ENCODE data around the gene ARL14.

The ARL14 gene

GRCh38 chr3:160676547-160677303, at the start of gene ARL14:
Gene ARL14, plus strand, starts transcription at chr3:160677160. Its CDS starts 187 bp downstream, at chr3:160677347.
- Histone ChIP-seq H3K27me3 (no peaks in the 10 kb centered on the region), H3K27ac (no peak within 1 kb of the TSS), H3K9me3 (replicated peaks in 1 of 11) (no peaks in the 10 kb centered on the region), H3K9ac (no peak within 1 kb of the TSS), H3K4me3 (no peak within 1 kb of the TSS), H4K20me1 (no peaks in the 10 kb centered on the region), H3K4me1 (no peaks in the 10 kb centered on the region), H3K36me3 (no peaks in the 10 kb centered on the region), H3K4me2 (no peak within 1 kb of the TSS)
- no peak for TF ChIP-seq Cebpa-rat (IDR thresholded peaks at IDR 0.05)

GRCh38 chr3:160629491-160629890, 47.5 kb upstream of the ARL14 start:
- Histone ChIP-seq H3K4me3 (no peak overlapping the region), H3K9ac (no peak overlapping the region), H3K36me3 (no peaks in the 10 kb centered on the region), H3K9me3 (replicated peaks in 1 of 11) (no peaks in the 10 kb centered on the region; a peak in 1 of 22 replicates), H3K27me3 (no peaks in the 10 kb centered on the region), H3K4me2 (no peak overlapping the region), H4K20me1 (no peaks in the 10 kb centered on the region), H3K4me1 (no peaks in the 10 kb centered on the region), H3K27ac (no peak overlapping the region)
- TF ChIP-seq Cebpa-rat (IDR thresholded peaks at IDR 0.05), result no peak

GRCh38 chr3:160633361-160634083, 43.4 kb upstream of the ARL14 start:
- no peaks in the 10 kb centered on the region for H3K36me3 ChIP-seq
- H3K9ac ChIP-seq, result no peak overlapping the region
- H3K27me3 ChIP-seq, result no peaks in the 10 kb centered on the region
- H3K4me1 ChIP-seq, result no peaks in the 10 kb centered on the region
- H3K4me3 ChIP-seq, result no peak overlapping the region
- no peak overlapping the region for H3K4me2 ChIP-seq
- H3K27ac ChIP-seq, result no peak overlapping the region
- H4K20me1 ChIP-seq, result no peaks in the 10 kb centered on the region
- TF ChIP-seq Cebpa-rat (IDR thresholded peaks at IDR 0.05), result no peak
- no peaks in the 10 kb centered on the region; a peak in 1 of 22 replicates for H3K9me3 ChIP-seq (replicated peaks in 1 of 11)

GRCh38 chr3:160635213-160635612, 41.7 kb upstream of the ARL14 start:
- Histone ChIP-seq H4K20me1 (no peaks in the 10 kb centered on the region), H3K4me1 (no peaks in the 10 kb centered on the region), H3K9me3 (replicated peaks in 1 of 11) (no peaks in the 10 kb centered on the region; a peak in 1 of 22 replicates), H3K36me3 (no peaks in the 10 kb centered on the region), H3K27me3 (no peaks in the 10 kb centered on the region), H3K4me2 (no peak overlapping the region), H3K4me3 (no peak overlapping the region), H3K9ac (no peak overlapping the region), H3K27ac (no peak overlapping the region)
- no peak for TF ChIP-seq Cebpa-rat (IDR thresholded peaks at IDR 0.05)

GRCh38 chr3:160637086-160637485, 39.9 kb upstream of the ARL14 start:
- H3K4me3 ChIP-seq, result no peak overlapping the region
- H3K9ac ChIP-seq, result no peak overlapping the region
- TF ChIP-seq Cebpa-rat (IDR thresholded peaks at IDR 0.05), result no peak
- H3K27me3 ChIP-seq, result no peaks in the 10 kb centered on the region
- no peaks in the 10 kb centered on the region for H3K9me3 ChIP-seq (replicated peaks in 1 of 11)
- H3K36me3 ChIP-seq, result no peaks in the 10 kb centered on the region
- H4K20me1 ChIP-seq, result no peaks in the 10 kb centered on the region
- no peaks in the 10 kb centered on the region for H3K4me1 ChIP-seq
- H3K4me2 ChIP-seq, result no peak overlapping the region
- H3K27ac ChIP-seq, result no peak overlapping the region

GRCh38 chr3:160638184-160638583, 38.8 kb upstream of the ARL14 start:
- Histone ChIP-seq H3K9ac (no peak overlapping the region), H3K4me1 (no peaks in the 10 kb centered on the region), H3K4me3 (no peak overlapping the region), H3K27ac (no peak overlapping the region), H3K27me3 (no peaks in the 10 kb centered on the region), H3K36me3 (no peaks in the 10 kb centered on the region), H3K9me3 (replicated peaks in 1 of 11) (no peaks in the 10 kb centered on the region), H4K20me1 (no peaks in the 10 kb centered on the region), H3K4me2 (no peak overlapping the region)
- no peak for TF ChIP-seq Cebpa-rat (IDR thresholded peaks at IDR 0.05)

GRCh38 chr3:160641665-160642309, 35.2 kb upstream of the ARL14 start:
- Histone ChIP-seq H3K9me3 (replicated peaks in 1 of 11) (no peaks in the 10 kb centered on the region), H3K9ac (no peak overlapping the region), H3K4me2 (no peak overlapping the region), H4K20me1 (no peaks in the 10 kb centered on the region), H3K27ac (no peak overlapping the region), H3K4me1 (no peaks in the 10 kb centered on the region; a peak in 1 of 20 replicates), H3K4me3 (no peak overlapping the region), H3K36me3 (no peaks in the 10 kb centered on the region), H3K27me3 (no peaks in the 10 kb centered on the region)
- no peak for TF ChIP-seq Cebpa-rat (IDR thresholded peaks at IDR 0.05)

GRCh38 chr3:160643994-160644393, 33.0 kb upstream of the ARL14 start:
- Histone ChIP-seq H4K20me1 (no peaks in the 10 kb centered on the region), H3K4me2 (no peak overlapping the region), H3K27me3 (no peaks in the 10 kb centered on the region), H3K36me3 (no peaks in the 10 kb centered on the region), H3K9ac (no peak overlapping the region), H3K27ac (no peak overlapping the region), H3K9me3 (replicated peaks in 1 of 11) (no peaks in the 10 kb centered on the region), H3K4me3 (no peak overlapping the region), H3K4me1 (no peaks in the 10 kb centered on the region; a peak in 1 of 20 replicates)
- no peak for TF ChIP-seq Cebpa-rat (IDR thresholded peaks at IDR 0.05)

- H3K9me3 ChIP-seq (replicated peaks in 1 of 11), result no peaks in the 10 kb centered on the region
- H3K9ac ChIP-seq, result no peak overlapping the region
- TF ChIP-seq Cebpa-rat (IDR thresholded peaks at IDR 0.05), result no peak
- H4K20me1 ChIP-seq, result no peaks in the 10 kb centered on the region
- no peak overlapping the region for H3K27ac ChIP-seq
- H3K27me3 ChIP-seq, result no peaks in the 10 kb centered on the region
- H3K4me3 ChIP-seq, result no peak overlapping the region
- no peak overlapping the region for H3K4me2 ChIP-seq
- H3K36me3 ChIP-seq, result no peaks in the 10 kb centered on the region
- H3K4me1 ChIP-seq, result no peaks in the 10 kb centered on the region; a peak in 1 of 20 replicates
Measured at GRCh38 chr3:160644491-160644890, 32.5 kb upstream of the ARL14 start.
